Sigmoid colon (tissue), 7 donors: ENCODE measurements around the gene PDE4D. TPM values are rescaled to one million over a fixed set of nuclear protein-coding genes. Genes with fewer than 3 reads are reported as not detected.

Experiments used
- DNase-seq: peaks from one replicate; pipeline ENCODE4 v3.0.0-alpha.2; 2019
- H3K27ac ChIP-seq, 4 donors: fragments of 200-600 bp; sonication (generic); one replicate each; pipeline ENCODE4 v1.5.1; 2016 to 2019; ENCODE audit warnings: mild to moderate bottlenecking in 1 of 4
- H3K27me3 ChIP-seq, 3 donors: fragments of 200-600 bp; sonication (generic); one replicate each; pipeline ENCODE4 v1.5.1; 2019; ENCODE audit warnings: mild to moderate bottlenecking in 1 of 3
- H3K36me3 ChIP-seq, 4 donors: fragments of 200-600 bp; sonication (generic); one replicate each; pipeline ENCODE4 v1.5.1; 2016 to 2019
- H3K4me1 ChIP-seq, 4 donors: fragments of 200-600 bp; sonication (generic); one replicate each; pipeline ENCODE4 v1.5.1; 2017 to 2019
- H3K4me3 ChIP-seq, 4 donors: fragments of 200-600 bp; sonication (generic); one replicate each; pipeline ENCODE4 v1.5.1; 2017 to 2019; ENCODE audit warnings: mild to moderate bottlenecking in 2 of 4, moderate library complexity in 1 of 4
- H3K9me3 ChIP-seq, 4 donors: fragments of 200-600 bp in 3 of 4; sonication (generic) in 3 of 4; one replicate each; pipeline versions ENCODE4 v1.5.1 to v1.6.1; 2013 to 2019
- CTCF ChIP-seq, 4 experiments: fragments of 450-650 bp in 3 of 4; fragments of 200-600 bp in 1 of 4; IDR thresholded peaks; one replicate each; pipeline ENCODE4 v1.5.1; 2016 to 2019; ENCODE audit warnings: antibody characterized with exemption in 4 of 4, mild to moderate bottlenecking in 3 of 4, moderate library complexity in 2 of 4
- EP300 ChIP-seq, 4 donors: sonication (generic); formaldehyde crosslinking; IDR thresholded peaks; one replicate each; pipeline ENCODE4 v1.6.1; 2017; ENCODE audit warnings: antibody characterized with exemption in 4 of 4
- POLR2A ChIP-seq, 2 donors: fragments of 450-650 bp; IDR thresholded peaks; one replicate each; pipeline ENCODE4 v1.6.1; 2016; ENCODE audit warnings: antibody characterized with exemption in 2 of 2, mild to moderate bottlenecking in 2 of 2, moderate library complexity in 2 of 2
- POLR2AphosphoS5 ChIP-seq, 4 donors: sonication (generic); formaldehyde crosslinking; IDR thresholded peaks; one replicate each; pipeline ENCODE4 v1.6.1; 2017; ENCODE audit warnings: antibody characterized with exemption in 4 of 4
- WGBS, 2 donors: extraction: QIAGEN DNeasy Blood & Tissue Kit; methylation state at CpG; one replicate each; pipeline ENCODE4 v1.1.7; 2013; 5-methylcytosine and 5-hydroxymethylcytosine counted together
- intact Hi-C: fragments of 100-400 bp; cut with DNase I; formaldehyde crosslinking; loops from one replicate; pipeline ENCODE4 v1.15.1; 2023
- polyA plus RNA-seq, 3 donors: library from polyadenylated mRNA; stranded (reverse); fragments of 200-250 nt; gene quantifications; one replicate each; pipeline ENCODE4 v1.2.3, GENCODE V29; 2013
- small RNA-seq, 3 donors: library from RNA; depleted of rRNA; stranded (forward); fragments of <200 nt; gene quantifications; one replicate each; pipeline ENCODE3, GENCODE V24; 2016
- total RNA-seq, 4 donors: library from RNA; depleted of rRNA; stranded (reverse); fragments of >200 nt; gene quantifications; one replicate each; pipeline ENCODE4 v1.1.0, GENCODE V29; 2016
- donor health status: healthy with polysubstance abuse.
- donor health status: Bipolar disorder and iron deficiency.
- donor health status: healthy.

The PDE4D gene
- total and polyA plus RNA-seq, 7 donors, result 6.0 to 289 (median 169) TPM

- H3K27ac ChIP-seq, result peak overlapping the region; percentile 73 to 86 (median 78)
- 15 to 55% methylated on average over 15 of the region's 15 CpGs for WGBS, 2 donors
- no peaks in the 10 kb centered on the region for H3K9me3 ChIP-seq
- TF ChIP-seq POLR2A (IDR thresholded peaks at IDR 0.05) (no peak), EP300 (IDR thresholded peaks at IDR 0.05) (peak; percentile 29 to 87 (median 63)), CTCF (IDR thresholded peaks at IDR 0.05) (peak in 1 of 4 experiments; percentile 24), POLR2AphosphoS5 (IDR thresholded peaks at IDR 0.05) (peak; percentile 17 to 69 (median 56))
- H3K4me1 ChIP-seq, result peaks cover 0 to 46% (median 45%) of the 10 kb centered on the region in 4 donors
- peak; percentile 92 for DNase-seq
- no peak overlapping the region for H3K4me3 ChIP-seq
- no peaks in the 10 kb centered on the region for H3K27me3 ChIP-seq
- intact Hi-C loops, result no loop called here
- no peaks in the 10 kb centered on the region for H3K36me3 ChIP-seq
Measured at GRCh38 chr5:58922461-58923171, 970.9 kb downstream of the PDE4D start.

DNA sequence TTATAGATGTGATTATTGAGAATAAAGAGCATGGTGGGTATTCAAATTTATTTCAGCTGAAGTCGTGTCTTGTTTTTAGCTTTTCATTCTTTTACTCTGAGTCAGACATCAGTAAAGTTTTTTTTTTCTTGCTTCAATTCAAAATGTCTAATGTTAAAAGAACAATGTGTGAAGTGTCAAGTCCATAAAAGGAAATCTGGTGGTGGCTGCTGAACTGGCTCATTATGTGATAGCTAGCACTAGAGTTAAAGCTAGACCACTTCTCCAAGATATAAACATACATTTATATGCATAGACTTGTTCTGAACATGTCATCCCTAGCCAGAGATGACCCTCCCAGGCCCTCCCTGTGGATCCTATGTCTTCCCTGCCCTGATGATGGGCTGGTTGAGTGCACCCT is 972.4 kb downstream of the PDE4D start:
- no peak for DNase-seq
- no peak for TF ChIP-seq POLR2A (IDR thresholded peaks at IDR 0.05)
- peak in 2 of 4 donors; percentile 1 to 21 for TF ChIP-seq EP300 (IDR thresholded peaks at IDR 0.05)
- TF ChIP-seq CTCF (IDR thresholded peaks at IDR 0.05), result no peak
- TF ChIP-seq POLR2AphosphoS5 (IDR thresholded peaks at IDR 0.05), result peak in 2 of 4 donors; percentile 22 to 25
- Histone ChIP-seq H3K36me3 (no peaks in the 10 kb centered on the region), H3K9me3 (no peaks in the 10 kb centered on the region), H3K27ac (peak overlapping the region in 3 of 4 donors; percentile 73 to 86 (median 77)), H3K27me3 (no peaks in the 10 kb centered on the region), H3K4me1 (peaks cover 0 to 41% (median 39%) of the 10 kb centered on the region in 4 donors), H3K4me3 (no peak overlapping the region)
- whole genome bisulfite sequencing, 2 donors, result 48 to 66% methylated on average over 1 of the region's 1 CpG
- intact Hi-C loops, result no loop called here

DNA sequence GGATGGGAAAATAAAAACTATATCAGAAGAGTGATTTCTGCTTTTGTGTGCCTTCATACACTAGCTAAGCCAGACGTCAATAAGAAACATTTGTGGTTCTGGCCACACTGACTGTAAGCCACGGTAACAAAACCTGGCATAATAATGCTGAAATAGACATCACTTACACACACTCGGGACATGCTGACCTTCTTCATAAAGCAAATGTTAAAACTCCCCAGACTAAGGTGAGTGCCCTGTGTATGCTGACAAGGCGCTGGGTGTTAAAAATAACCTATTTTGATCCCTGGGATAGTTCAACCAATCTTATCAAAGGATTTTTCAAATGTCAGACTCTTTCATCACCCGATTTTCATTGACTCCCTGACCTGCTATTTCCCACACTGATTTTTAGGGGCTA is 973.7 kb downstream of the PDE4D start:
- 87 to 88% methylated on average over 5 of the region's 5 CpGs for WGBS, 2 donors
- H3K27me3 ChIP-seq, result no peaks in the 10 kb centered on the region
- peaks cover 0 to 34% (median 32%) of the 10 kb centered on the region in 4 donors for H3K4me1 ChIP-seq
- no peak for DNase-seq
- H3K4me3 ChIP-seq, result no peak overlapping the region
- H3K9me3 ChIP-seq, result no peaks in the 10 kb centered on the region
- no peaks in the 10 kb centered on the region for H3K36me3 ChIP-seq
- no peak for TF ChIP-seq CTCF (IDR thresholded peaks at IDR 0.05)
- TF ChIP-seq POLR2AphosphoS5 (IDR thresholded peaks at IDR 0.05), result no peak
- no peak for TF ChIP-seq POLR2A (IDR thresholded peaks at IDR 0.05)
- TF ChIP-seq EP300 (IDR thresholded peaks at IDR 0.05), result no peak
- peak overlapping the region in 3 of 4 donors; percentile 73 to 86 (median 77) for H3K27ac ChIP-seq
- intact Hi-C loops, result no loop called here

Small RNA genes lying within 50 kb of the gene (small RNA-seq; reads per million reads assigned to genes)
- gene MIR582, result 16.7 to 26.1 (median 21.9) reads per million in 3 donors
